ENCODE measurements around the gene CA5A. TPM values are rescaled to one million over a fixed set of nuclear protein-coding genes. Genes with fewer than 3 reads are reported as not detected.
"Not testable (repeated sequence)": the region's sequence is repeated elsewhere in the genome, so short reads cannot be mapped to it uniquely, and the experiment has no call there.

Gene CA5A
- total and polyA plus RNA-seq, 2 of the 4 experiments (the other 2 are of a cell fraction) = not detected

GRCh38 chr16:87889762-87890161 lies 46.6 kb downstream of the CA5A start:
- H3K9me3 ChIP-seq (ENCODE audit: control insufficient read depth, insufficient read depth, low read length); H3K27me3 ChIP-seq (ENCODE audit: control insufficient read depth, insufficient read depth, low read length); H2BK20ac ChIP-seq (ENCODE audit: low read depth, low read length); H2BK15ac ChIP-seq (ENCODE audit: low read depth, low read length); H2BK120ac ChIP-seq (ENCODE audit: low read depth, low read length); H3K79me1 ChIP-seq (ENCODE audit: low read depth in 1 of 2, low read length in 2 of 2); H3K4ac ChIP-seq (ENCODE audit: low read depth, low read length); H3K9me1 ChIP-seq (ENCODE audit: insufficient read depth, low read length); H2BK5ac ChIP-seq (ENCODE audit: low read depth, low read length, poor library complexity, severe bottlenecking); H2AK9ac ChIP-seq (replicated peaks; ENCODE audit: low read depth, low read length, poor library complexity); dilution Hi-C loops (cut with HindIII; ENCODE audit: low sequenced_read_pairs, unreplicated experiment); H3K36me3 ChIP-seq (ENCODE audit: control insufficient read depth, insufficient read depth, low read length); H3K27ac ChIP-seq (ENCODE audit: insufficient read depth, low read length); H3K14ac ChIP-seq (replicated peaks; ENCODE audit: low read depth, low read length); H4K5ac ChIP-seq (ENCODE audit: low read depth, low read length); H2AK5ac ChIP-seq (ENCODE audit: low read depth, low read length); CTCF ChIA-PET; H4K20me1 ChIP-seq (ENCODE audit: insufficient read depth, low read length); H3K4me1 ChIP-seq (ENCODE audit: control insufficient read depth, insufficient read depth, low read length); ATAC-seq (ENCODE audit: low read depth); BruUV-seq (replicated peaks); H3K4me2 ChIP-seq (ENCODE audit: low read depth, low read length); H3K4me3 ChIP-seq (ENCODE audit: insufficient read depth, low read depth, low read length); H4K91ac ChIP-seq (ENCODE audit: insufficient read depth, low read depth, low read length); H4K8ac ChIP-seq (ENCODE audit: low read depth in 2 of 2, low read length in 2 of 2); in situ Hi-C loops (cut with MboI; ENCODE audit: low sequenced_read_pairs); H3K18ac ChIP-seq (ENCODE audit: low read depth, low read length); H3K56ac ChIP-seq (ENCODE audit: extremely low read depth, insufficient read depth, low read length); H3K23ac ChIP-seq (ENCODE audit: low read depth, low read length); DNase-seq; intact Hi-C loops (cut with micrococcal nuclease); H2AFZ ChIP-seq (replicated peaks; ENCODE audit: low read length, poor library complexity); H3K9ac ChIP-seq (ENCODE audit: low read depth, low read length): not testable (repeated sequence)
- WGBS, 2 experiments (ENCODE audit: extremely low coverage in 2 of 2, insufficient read length in 1 of 2) = 90% methylated on average over 8 of the region's 10 CpGs; no CpG with 5 or more reads in 1 of the 2 experiments
- POLR2A ChIA-PET (ENCODE audit: unreplicated experiment) = interaction anchor here (0.7 kb wide), 1 partner anchor 21 kb away, joined by 3 read pairs; no protein-coding TSS in a partner anchor

- H3K4me2 ChIP-seq (ENCODE audit: low read depth, low read length); BruUV-seq (replicated peaks); intact Hi-C loops (cut with micrococcal nuclease); H3K56ac ChIP-seq (ENCODE audit: extremely low read depth, insufficient read depth, low read length); H2AK9ac ChIP-seq (replicated peaks; ENCODE audit: low read depth, low read length, poor library complexity); dilution Hi-C loops (cut with HindIII; ENCODE audit: low sequenced_read_pairs, unreplicated experiment); H2AFZ ChIP-seq (replicated peaks; ENCODE audit: low read length, poor library complexity); H3K79me1 ChIP-seq (ENCODE audit: low read depth in 1 of 2, low read length in 2 of 2); H2BK120ac ChIP-seq (ENCODE audit: low read depth, low read length); H3K4me3 ChIP-seq (ENCODE audit: insufficient read depth, low read depth, low read length); H4K20me1 ChIP-seq (ENCODE audit: insufficient read depth, low read length); H2AK5ac ChIP-seq (ENCODE audit: low read depth, low read length); H4K5ac ChIP-seq (ENCODE audit: low read depth, low read length); H3K9me3 ChIP-seq (ENCODE audit: control insufficient read depth, insufficient read depth, low read length); H2BK5ac ChIP-seq (ENCODE audit: low read depth, low read length, poor library complexity, severe bottlenecking); H3K36me3 ChIP-seq (ENCODE audit: control insufficient read depth, insufficient read depth, low read length); POLR2A ChIA-PET (ENCODE audit: unreplicated experiment); H3K27ac ChIP-seq (ENCODE audit: insufficient read depth, low read length); H4K8ac ChIP-seq (ENCODE audit: low read depth in 2 of 2, low read length in 2 of 2); ATAC-seq (ENCODE audit: low read depth); H3K18ac ChIP-seq (ENCODE audit: low read depth, low read length); H3K27me3 ChIP-seq (ENCODE audit: control insufficient read depth, insufficient read depth, low read length); H3K23ac ChIP-seq (ENCODE audit: low read depth, low read length); DNase-seq; H3K4me1 ChIP-seq (ENCODE audit: control insufficient read depth, insufficient read depth, low read length); H3K9me1 ChIP-seq (ENCODE audit: insufficient read depth, low read length); H3K9ac ChIP-seq (ENCODE audit: low read depth, low read length); H3K14ac ChIP-seq (replicated peaks; ENCODE audit: low read depth, low read length); H2BK20ac ChIP-seq (ENCODE audit: low read depth, low read length); CTCF ChIA-PET; H3K4ac ChIP-seq (ENCODE audit: low read depth, low read length); in situ Hi-C loops (cut with MboI; ENCODE audit: low sequenced_read_pairs); H2BK15ac ChIP-seq (ENCODE audit: low read depth, low read length); H4K91ac ChIP-seq (ENCODE audit: insufficient read depth, low read depth, low read length): not testable (repeated sequence)
- no CpG with 5 or more reads among the region's 7 CpGs for WGBS, 2 experiments (ENCODE audit: extremely low coverage in 2 of 2, insufficient read length in 1 of 2)
Measured at GRCh38 chr16:87888346-87888745, 48.0 kb downstream of the CA5A start.

Data from IMR-90 (cell line).